ENCODE results near the gene ZNF507.
"Not testable (repeated sequence)": the region's sequence is repeated elsewhere in the genome, so short reads cannot be mapped to it uniquely, and the experiment has no call there.

ZNF507 gene

DNA sequence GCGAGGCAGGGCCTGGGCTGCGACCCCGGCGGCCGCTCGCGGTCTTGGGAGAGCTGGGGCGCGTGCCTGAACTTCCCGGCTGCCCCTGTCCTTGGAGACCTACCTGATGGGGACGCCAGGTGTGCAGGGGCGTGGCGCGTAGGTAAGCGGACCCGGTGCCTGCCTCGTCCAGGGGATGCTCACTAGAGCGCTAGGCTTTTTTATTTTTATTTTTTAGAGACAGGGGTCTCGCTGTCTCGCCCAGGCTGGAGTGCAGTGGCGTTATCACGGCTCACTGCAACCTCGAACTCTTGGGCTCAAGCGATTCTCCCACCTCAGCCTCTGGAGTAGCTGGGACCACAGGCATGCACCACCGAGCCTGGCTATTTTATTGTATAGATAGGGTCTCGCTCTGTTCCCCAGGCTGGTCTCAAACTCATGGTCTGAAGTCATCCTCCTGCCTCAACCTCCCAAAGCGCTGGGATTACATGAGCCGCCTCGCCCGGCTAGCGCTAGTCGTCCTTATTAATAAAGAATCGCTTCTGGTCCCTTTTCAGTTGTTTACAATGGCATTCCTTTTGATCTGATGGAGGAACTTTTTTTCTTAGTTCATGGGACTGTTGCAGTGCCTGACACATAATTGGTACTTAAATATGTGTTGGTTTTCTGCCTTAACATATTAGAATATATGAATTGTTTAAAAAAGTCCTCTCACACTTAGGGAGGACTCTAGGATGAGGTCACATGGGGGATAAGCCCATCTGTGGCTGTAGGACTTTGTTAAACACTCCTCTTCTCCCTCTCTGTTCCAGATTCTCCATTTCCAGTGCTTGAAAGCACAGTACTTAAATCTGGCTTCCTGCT is 61.0 kb downstream of the ZNF507 start:
- no peak for DNase-seq (ENCODE audit: low read depth in 2 of 2, low spot score in 1 of 2)

DNA sequence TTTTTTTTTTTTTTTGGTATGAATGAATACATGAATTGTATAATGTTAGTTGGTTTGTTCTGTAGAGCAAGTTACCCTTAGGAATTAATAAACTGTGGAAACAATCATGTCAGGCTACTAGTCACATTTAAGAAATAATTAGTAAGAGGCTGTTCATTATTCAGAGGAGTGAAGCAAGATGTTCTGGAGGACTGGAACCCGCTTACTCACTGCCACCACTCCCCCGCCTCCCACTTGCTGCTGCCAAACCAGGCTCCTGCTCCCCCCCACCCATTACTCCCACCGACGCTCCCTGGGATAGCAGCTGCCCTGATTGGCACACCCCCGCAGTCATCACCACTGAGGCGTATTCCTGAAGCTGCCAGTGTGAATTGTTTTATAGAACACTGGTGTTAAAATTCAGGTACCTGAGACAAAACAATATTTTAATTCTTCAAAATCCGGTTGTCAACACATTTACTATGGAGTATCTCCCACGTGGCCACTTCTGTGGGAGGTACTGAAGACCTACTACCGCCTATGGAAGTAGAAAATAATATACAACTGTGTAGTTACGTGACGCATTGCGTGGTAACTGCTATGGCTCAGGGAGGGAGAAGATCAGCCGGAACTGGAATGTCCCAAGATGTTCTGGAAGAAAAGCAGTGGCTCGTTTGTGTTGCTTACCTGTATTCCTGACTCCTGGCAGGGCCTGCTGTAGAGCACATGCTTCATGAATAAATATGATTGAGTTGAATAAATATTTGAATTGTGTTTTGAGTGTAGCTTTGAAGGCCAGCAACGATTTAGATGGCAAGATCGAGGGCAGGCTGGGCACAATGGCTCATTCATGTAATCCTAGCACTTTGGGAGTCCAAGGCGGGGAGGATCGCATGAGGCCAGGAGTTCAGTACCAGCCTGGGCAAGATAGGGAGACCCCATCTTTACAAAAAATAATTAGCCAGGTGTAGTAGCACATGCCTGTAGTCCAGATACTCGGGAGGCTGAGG is 61.9 kb downstream of the ZNF507 start:
- no peak for DNase-seq (ENCODE audit: low read depth in 2 of 2, low spot score in 1 of 2)

DNA sequence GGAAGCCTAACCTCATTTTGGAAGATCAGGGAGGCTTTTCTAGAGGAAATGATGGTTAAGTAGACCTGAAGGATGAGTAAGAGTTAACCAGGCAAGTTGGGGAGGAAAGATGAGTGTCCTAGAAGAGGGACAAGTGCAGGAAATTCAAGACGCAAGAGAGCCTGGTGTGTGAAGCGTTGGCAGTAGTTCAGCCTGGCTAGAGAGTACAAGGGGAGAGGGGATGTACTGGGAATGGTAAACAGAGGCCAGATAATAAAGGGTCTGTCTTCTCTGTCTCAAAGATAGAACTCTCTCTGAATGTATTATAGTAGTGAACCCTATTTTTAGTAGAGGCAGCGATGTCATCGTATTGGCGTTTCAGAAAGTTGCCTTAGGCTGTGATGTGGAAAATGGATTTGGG is 69.8 kb downstream of the ZNF507 start:
- no peak for DNase-seq (ENCODE audit: low read depth in 2 of 2, low spot score in 1 of 2)

DNA sequence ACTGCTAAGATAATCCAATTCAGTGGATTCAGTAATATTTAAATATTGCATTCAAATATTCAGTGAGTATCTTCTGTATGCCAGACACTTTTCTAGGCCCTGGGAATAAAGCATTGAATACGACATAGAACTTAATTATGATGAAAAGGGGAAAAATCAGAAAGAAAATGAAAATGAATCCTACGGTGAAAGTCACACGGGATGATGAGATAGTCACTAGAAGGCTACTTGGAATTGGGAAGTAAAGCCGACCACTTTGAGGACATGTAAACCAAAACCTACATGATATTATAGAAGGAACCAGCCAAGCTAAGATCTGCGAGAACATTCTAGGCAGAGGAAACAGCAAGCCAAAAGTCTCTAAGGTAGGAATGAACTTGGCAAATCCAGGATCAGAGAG is 70.3 kb downstream of the ZNF507 start:
- DNase-seq (ENCODE audit: low read depth in 2 of 2, low spot score in 1 of 2), result no peak

DNA sequence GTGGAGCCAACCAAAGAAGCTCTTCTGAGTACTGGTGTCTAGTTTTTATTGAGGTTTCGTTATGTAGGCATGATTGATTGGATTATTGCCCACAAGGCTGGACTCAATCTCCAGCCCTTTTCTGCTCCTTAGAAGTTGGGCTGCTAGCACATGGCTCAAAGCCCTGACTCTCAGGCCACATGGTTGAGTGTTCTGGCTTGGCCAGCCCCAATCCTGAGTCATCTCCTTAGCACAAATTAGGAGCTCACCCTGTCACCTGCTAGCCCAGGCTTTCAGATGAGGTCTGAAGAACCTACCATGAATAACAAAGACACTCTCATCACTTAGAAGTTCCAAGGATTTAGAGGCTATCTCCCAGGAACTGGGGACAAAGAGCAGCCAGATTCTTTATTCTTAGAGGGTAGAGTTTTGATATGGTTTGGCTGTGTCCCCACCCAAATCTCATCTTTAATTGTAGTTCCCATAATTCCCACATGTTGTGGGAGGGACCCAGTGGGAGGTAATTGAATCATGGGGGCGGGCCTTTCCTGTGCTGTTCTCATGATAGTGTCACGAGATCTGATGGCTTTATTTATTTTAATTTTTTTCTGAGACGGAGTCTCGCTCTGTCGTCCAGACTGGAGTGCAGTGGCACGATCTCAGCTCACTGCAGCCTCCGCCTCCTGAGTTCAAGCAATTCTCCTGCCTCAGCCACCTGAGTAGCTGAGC is 71.5 kb downstream of the ZNF507 start:
- DNase-seq (ENCODE audit: low read depth in 2 of 2, low spot score in 1 of 2), result no peak

DNA sequence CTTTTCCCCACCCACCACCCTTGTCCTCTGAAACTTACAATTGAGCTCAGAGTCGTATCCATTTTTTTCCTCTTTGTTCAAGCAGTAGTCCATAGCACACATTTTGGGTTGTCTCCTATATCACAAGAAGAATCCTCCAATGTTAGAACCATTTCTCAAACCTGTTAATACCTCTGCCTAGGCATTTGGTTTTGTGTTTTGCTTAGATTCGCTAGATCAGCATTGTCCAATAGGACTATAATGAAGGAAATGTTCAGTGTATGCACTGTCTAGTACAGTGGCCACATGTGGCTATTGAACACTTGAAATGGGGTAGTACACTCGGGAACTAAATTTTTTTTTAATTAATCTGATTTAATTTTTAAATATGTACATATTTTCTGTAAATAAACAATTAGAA is 72.7 kb downstream of the ZNF507 start:
- no peak for DNase-seq (ENCODE audit: low read depth in 2 of 2, low spot score in 1 of 2)

DNA sequence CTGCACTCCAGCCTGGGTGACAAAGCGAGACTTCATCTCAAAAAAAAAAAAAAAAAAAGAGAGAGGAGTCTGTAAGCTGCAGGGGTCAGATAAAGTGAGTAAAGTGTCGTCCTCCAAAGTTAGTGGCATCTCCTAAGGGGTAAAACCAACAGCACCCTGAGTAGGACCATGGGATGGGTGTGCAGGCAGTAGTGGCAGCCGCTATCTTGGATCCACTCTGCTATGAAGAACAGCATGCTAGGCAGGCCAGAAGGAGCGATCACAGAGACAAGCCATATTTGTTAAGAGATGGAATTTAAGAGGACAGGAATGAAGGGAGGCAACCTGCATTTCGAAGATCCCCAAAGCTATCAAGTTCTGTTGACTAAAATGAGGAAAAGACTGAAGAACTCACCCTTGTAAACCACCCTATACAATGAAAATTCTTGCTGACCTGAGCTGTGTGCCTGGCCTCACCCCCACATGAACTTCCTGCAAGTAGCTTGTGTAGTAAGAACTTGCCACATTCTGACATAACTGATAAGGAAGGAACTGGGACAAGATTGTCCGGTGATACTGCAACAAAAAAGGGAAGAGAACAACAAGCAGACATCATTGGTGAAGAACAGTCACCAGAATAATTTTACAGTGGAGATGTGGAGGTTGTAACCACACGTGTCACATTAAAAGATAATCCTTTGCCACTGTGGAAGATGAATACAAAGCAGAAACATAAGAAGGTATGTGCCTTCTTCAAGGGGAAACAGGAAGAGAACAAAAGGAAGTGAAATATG is 76.4 kb downstream of the ZNF507 start:
- no peak for DNase-seq (ENCODE audit: low read depth in 2 of 2, low spot score in 1 of 2)

DNA sequence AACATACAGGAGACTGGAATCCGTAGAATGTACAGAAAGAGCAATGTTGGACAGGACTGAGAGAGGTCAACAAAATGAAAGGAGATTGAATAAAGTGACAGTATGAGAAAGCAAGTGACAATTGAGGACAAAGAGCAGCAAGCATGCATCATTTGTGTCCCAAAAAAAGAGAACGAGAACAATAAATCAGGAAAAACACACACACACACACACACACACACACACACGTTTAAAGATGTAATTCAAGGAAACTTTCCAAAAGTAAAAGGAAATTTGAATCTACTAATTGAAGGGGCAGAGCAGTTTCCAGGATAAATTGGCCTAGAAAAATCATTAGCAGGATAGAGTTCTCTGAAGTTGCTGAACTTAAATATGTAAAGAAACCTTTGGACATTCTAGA is 77.0 kb downstream of the ZNF507 start:
- no peak for DNase-seq (ENCODE audit: low read depth in 2 of 2, low spot score in 1 of 2)

DNA sequence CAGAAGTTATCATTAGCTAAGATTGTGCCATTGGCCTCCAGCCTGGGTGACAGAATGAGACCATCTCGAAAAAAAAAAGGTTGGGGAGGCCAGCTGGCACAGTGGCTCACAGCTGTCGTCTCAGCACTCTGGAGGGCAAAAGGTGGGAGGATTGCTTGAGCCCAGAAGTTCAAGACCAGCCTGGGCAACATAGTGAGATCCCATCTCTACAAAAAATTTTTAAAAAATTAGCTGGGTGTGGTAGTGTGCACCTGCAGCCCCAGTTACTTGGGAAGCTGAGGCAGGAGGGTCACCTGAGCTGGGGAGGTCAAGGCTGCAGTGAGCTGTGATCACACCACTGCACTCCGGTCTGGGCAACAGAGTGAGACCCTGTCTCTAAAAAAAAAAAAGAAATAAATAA is 78.5 kb downstream of the ZNF507 start:
- DNase-seq (ENCODE audit: low read depth in 2 of 2, low spot score in 1 of 2), result not testable (repeated sequence)

DNA sequence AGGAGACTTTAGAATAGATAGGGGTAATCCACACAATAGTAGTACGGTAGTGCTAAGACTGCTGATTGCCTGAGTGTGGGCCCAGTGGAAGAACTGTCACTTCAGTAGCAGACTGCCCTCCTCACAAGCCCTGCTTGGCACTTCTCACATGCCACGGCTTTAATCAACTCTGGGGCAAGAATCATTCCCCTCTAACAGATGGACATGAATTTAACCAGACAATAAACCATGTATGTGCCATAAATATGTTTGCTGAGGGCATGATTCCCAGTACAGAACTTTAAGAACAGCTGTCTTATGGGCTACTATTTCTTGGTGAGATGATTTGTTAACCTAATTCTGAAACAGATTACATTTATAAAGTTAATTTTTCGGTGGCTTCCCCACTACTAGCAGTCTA is 82.1 kb downstream of the ZNF507 start:
- no peak for DNase-seq (ENCODE audit: low read depth in 2 of 2, low spot score in 1 of 2)

DNA sequence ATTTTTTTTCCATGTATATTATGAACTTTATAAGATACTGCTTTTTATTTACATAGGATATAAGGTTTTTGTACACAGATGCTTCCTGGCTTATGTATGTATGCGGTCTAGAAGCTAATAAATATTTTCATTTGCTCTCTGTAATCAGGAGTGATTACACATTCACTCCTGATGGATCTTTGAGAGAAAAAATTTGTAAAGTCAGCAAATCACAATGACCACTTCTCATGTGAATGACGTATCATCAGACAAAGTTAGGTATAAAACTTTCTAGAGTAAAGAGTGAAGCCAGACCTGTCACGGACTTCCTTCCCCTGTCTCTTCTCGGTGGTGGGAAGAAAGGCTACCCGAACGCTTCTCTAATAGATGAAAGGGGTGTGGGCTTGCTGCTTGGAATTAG is 91.3 kb downstream of the ZNF507 start:
- DNase-seq (ENCODE audit: low read depth in 2 of 2, low spot score in 1 of 2), result no peak

DNA sequence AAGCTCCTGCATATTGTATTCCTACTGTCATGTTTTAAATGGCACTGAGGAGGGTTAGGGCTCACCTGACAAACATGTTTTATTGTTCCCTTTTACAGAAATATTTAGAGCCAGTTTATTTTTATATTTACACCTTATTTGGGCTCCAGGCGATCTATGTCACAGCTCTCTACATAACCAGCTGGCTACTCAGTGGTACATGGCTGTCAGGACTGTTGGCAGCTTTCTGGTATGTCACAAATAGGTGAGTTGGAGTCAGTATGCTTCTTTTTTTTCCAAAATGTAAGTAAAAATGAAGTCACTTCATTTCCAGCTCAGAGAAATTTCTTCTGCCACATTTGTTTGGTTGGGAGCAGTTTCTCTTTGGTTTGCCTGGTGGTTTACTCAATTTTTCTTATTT is 91.7 kb downstream of the ZNF507 start:
- no peak for DNase-seq (ENCODE audit: low read depth in 2 of 2, low spot score in 1 of 2)
